ENCODE measurements around the gene HIP1. TPM values are rescaled to one million over a fixed set of nuclear protein-coding genes. Genes with fewer than 3 reads are reported as not detected.
A peak's percentile ranks its signal among the peaks of the same experiment; 100 is the strongest.

The HIP1 gene
- total and polyA plus RNA-seq, 2 of the 13 experiments (the other 11 are each of a cell fraction or from before 2014, with no cell fraction given) = 4.5 to 6.2 TPM

- TF ChIP-seq, protein P1, sequence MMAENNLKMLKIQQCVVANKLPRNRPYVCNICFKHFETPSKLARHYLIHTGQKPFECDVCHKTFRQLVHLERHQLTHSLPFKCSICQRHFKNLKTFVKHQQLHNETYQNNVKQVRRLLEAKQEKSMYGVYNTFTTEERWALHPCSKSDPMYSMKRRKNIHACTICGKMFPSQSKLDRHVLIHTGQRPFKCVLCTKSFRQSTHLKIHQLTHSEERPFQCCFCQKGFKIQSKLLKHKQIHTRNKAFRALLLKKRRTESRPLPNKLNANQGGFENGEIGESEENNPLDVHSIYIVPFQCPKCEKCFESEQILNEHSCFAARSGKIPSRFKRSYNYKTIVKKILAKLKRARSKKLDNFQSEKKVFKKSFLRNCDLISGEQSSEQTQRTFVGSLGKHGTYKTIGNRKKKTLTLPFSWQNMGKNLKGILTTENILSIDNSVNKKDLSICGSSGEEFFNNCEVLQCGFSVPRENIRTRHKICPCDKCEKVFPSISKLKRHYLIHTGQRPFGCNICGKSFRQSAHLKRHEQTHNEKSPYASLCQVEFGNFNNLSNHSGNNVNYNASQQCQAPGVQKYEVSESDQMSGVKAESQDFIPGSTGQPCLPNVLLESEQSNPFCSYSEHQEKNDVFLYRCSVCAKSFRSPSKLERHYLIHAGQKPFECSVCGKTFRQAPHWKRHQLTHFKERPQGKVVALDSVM (CRISPR knock-in tag; IDR thresholded peaks at IDR 0.05) = peak; percentile 91
- TF ChIP-seq ZNF253 (CRISPR knock-in tag; IDR thresholded peaks at IDR 0.05; ENCODE audit: borderline replicate concordance) = no peak
- no peak for TF ChIP-seq CHD2 (IDR thresholded peaks at IDR 0.05; ENCODE audit: low read depth, low read length)
- TF ChIP-seq HOXD1 (CRISPR knock-in tag; IDR thresholded peaks at IDR 0.05) = peak; percentile 64; the same call in 1 of the 2 replicates
- TF ChIP-seq PAWR (CRISPR knock-in tag; IDR thresholded peaks at IDR 0.05; ENCODE audit: borderline replicate concordance) = no peak
- 0 out of 2 replicates have a peak, but pooled peaks have one; percentile 69 for TF ChIP-seq KLF11 (CRISPR knock-in tag; IDR thresholded peaks at IDR 0.05)
- no peak for TF ChIP-seq SYNCRIP (IDR thresholded peaks at IDR 0.05; ENCODE audit: insufficient read depth, low read depth, low read length)
- peak; percentile 59; the same call in 1 of the 2 replicates for TF ChIP-seq SALL2 (CRISPR knock-in tag; IDR thresholded peaks at IDR 0.05)
- TF ChIP-seq KLF9 (CRISPR knock-in tag; IDR thresholded peaks at IDR 0.05; ENCODE audit: low read depth) = no peak
- TF ChIP-seq IKZF4 (CRISPR knock-in tag; IDR thresholded peaks at IDR 0.05; ENCODE audit: borderline replicate concordance, low read depth, not compliant biosample characterization) = no peak
- TF ChIP-seq TIGD3 (CRISPR knock-in tag; IDR thresholded peaks at IDR 0.05; ENCODE audit: borderline replicate concordance) = no peak
- TF ChIP-seq ZNF615 (CRISPR knock-in tag; IDR thresholded peaks at IDR 0.05; ENCODE audit: borderline replicate concordance) = no peak
- TF ChIP-seq ZNF3 (CRISPR knock-in tag; IDR thresholded peaks at IDR 0.05) = no peak; the same call in 1 of the 2 replicates
- no peak for TF ChIP-seq ZNF513 (CRISPR knock-in tag; conservative IDR thresholded peaks at IDR 0.05)
- TF ChIP-seq, protein P2, sequence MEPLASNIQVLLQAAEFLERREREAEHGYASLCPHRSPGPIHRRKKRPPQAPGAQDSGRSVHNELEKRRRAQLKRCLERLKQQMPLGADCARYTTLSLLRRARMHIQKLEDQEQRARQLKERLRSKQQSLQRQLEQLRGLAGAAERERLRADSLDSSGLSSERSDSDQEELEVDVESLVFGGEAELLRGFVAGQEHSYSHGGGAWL (CRISPR knock-in tag; IDR thresholded peaks at IDR 0.05) = peak; percentile 85
- no peak for TF ChIP-seq MLLT10 (CRISPR knock-in tag; IDR thresholded peaks at IDR 0.05)
- peak; percentile 67; the same call in 1 of the 2 replicates for TF ChIP-seq ZNF264 (CRISPR knock-in tag; IDR thresholded peaks at IDR 0.05)
- no peak for TF ChIP-seq ZNF354B (CRISPR knock-in tag; IDR thresholded peaks at IDR 0.05)
- peak; percentile 83 for TF ChIP-seq KAT8 (CRISPR knock-in tag; IDR thresholded peaks at IDR 0.05)
- TF ChIP-seq ZNF766 (CRISPR knock-in tag; IDR thresholded peaks at IDR 0.05; ENCODE audit: borderline replicate concordance) = 0 out of 2 replicates have a peak, but pooled peaks have one; percentile 26
- no peak for TF ChIP-seq ZXDC (CRISPR knock-in tag; IDR thresholded peaks at IDR 0.05)
Measured at GRCh38 chr7:75688200-75689136, 50.3 kb downstream of the HIP1 start (continued).

Data from HepG2 (cell line).